ENCODE data around the gene ST7L. TPM values are rescaled to one million over a fixed set of nuclear protein-coding genes. Genes with fewer than 3 reads are reported as not detected.
A peak's percentile ranks its signal among the peaks of the same experiment; 100 is the strongest.

Gene ST7L
- total and polyA plus RNA-seq, 2 donors (not counting 1 experiment from before 2014, with no cell fraction given), result 14.6 to 18.0 TPM

- DNase-seq (ENCODE audit: low read depth in 2 of 2), result no peak
- no peak overlapping the region for H3K9ac ChIP-seq (ENCODE audit: insufficient read depth, low read length)
- H3K79me2 ChIP-seq (ENCODE audit: control insufficient read depth, insufficient read depth, low read length), result no peaks in the 10 kb centered on the region
- H4K20me1 ChIP-seq (ENCODE audit: control insufficient read depth, extremely low read depth, insufficient read depth, low read length), result no peaks in the 10 kb centered on the region
- no peak overlapping the region for H3K4me3 ChIP-seq (replicated peaks in 1 of 4; ENCODE audit: control extremely low read depth in 1 of 4, insufficient read depth in 1 of 4, low read depth in 3 of 4, low read length in 4 of 4)
- no peaks in the 10 kb centered on the region for H3K36me3 ChIP-seq (ENCODE audit: control insufficient read depth, insufficient read depth, low read length)
- H3K4me1 ChIP-seq (ENCODE audit: control insufficient read depth, extremely low read depth, insufficient read depth, low read length), result peaks cover 4% of the 10 kb centered on the region
- no peak overlapping the region for H3K4me2 ChIP-seq (ENCODE audit: extremely low read depth, insufficient read depth, low read length)
- peaks cover 16% of the 10 kb centered on the region for H3K27me3 ChIP-seq (ENCODE audit: control insufficient read depth, insufficient read depth, low read length)
- H2AFZ ChIP-seq (ENCODE audit: low read length), result no peak overlapping the region
- H3K9me3 ChIP-seq (ENCODE audit: control insufficient read depth, insufficient read depth, low read depth, low read length), result no peaks in the 10 kb centered on the region
- no peak for TF ChIP-seq EZH2 (IDR thresholded peaks at IDR 0.05; ENCODE audit: low read length, missing control alignments)
- TF ChIP-seq, protein P1, sequence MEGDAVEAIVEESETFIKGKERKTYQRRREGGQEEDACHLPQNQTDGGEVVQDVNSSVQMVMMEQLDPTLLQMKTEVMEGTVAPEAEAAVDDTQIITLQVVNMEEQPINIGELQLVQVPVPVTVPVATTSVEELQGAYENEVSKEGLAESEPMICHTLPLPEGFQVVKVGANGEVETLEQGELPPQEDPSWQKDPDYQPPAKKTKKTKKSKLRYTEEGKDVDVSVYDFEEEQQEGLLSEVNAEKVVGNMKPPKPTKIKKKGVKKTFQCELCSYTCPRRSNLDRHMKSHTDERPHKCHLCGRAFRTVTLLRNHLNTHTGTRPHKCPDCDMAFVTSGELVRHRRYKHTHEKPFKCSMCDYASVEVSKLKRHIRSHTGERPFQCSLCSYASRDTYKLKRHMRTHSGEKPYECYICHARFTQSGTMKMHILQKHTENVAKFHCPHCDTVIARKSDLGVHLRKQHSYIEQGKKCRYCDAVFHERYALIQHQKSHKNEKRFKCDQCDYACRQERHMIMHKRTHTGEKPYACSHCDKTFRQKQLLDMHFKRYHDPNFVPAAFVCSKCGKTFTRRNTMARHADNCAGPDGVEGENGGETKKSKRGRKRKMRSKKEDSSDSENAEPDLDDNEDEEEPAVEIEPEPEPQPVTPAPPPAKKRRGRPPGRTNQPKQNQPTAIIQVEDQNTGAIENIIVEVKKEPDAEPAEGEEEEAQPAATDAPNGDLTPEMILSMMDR (conservative IDR thresholded peaks at IDR 0.05 in 1 of 2, IDR thresholded peaks at IDR 0.05 in 1 of 2; ENCODE audit: low read depth in 1 of 2, low read length in 2 of 2), result no peak
- no peak overlapping the region for H3K27ac ChIP-seq (ENCODE audit: insufficient read depth, low read length)
Observed at GRCh38 chr1:112509660-112510178, 109.2 kb downstream of the ST7L start.

DNA sequence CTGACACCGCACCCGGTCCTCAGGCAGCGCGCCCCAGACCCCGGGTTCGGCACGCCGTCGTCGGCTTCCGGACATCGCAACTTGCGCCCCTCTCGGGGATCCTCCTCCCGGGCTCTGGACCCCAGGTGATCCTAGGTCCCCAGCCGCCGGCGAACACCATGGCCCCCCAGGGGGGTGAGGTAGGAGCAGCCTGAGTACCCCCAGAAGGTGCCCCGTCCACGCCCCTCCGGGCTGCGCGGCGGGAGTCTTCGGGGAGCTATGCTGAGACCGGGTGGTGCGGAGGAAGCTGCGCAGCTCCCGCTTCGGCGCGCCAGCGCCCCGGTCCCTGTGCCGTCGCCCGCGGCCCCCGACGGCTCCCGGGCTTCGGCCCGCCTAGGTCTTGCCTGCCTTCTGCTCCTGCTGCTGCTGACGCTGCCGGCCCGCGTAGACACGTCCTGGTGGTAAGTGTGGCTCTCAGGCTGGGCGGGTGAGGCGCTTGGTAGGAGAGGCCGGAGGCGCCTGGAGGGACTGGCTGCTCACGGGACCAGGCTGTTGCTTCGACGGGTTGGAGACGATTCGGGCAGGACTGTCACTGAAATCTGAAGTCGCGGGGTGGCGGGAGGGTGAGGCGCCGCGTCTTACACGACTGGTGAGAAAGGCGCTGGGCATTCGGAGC lies 109.8 kb downstream of the ST7L start:
- peak overlapping the region; percentile 29 to 57 (median 42) for H3K4me3 ChIP-seq (replicated peaks in 1 of 4; ENCODE audit: control extremely low read depth in 1 of 4, insufficient read depth in 1 of 4, low read depth in 3 of 4, low read length in 4 of 4)
- DNase-seq (ENCODE audit: low read depth in 2 of 2), result peak in 1 of 2 donors; percentile 24
- peak overlapping the region; percentile 89 for H3K4me2 ChIP-seq (ENCODE audit: extremely low read depth, insufficient read depth, low read length)
- H3K27ac ChIP-seq (ENCODE audit: insufficient read depth, low read length), result no peak overlapping the region
- H3K36me3 ChIP-seq (ENCODE audit: control insufficient read depth, insufficient read depth, low read length), result no peaks in the 10 kb centered on the region
- peaks cover 21% of the 10 kb centered on the region for H3K27me3 ChIP-seq (ENCODE audit: control insufficient read depth, insufficient read depth, low read length)
- TF ChIP-seq, protein P1 (conservative IDR thresholded peaks at IDR 0.05 in 1 of 2, IDR thresholded peaks at IDR 0.05 in 1 of 2; ENCODE audit: low read depth in 1 of 2, low read length in 2 of 2), result no peak
- TF ChIP-seq EZH2 (IDR thresholded peaks at IDR 0.05; ENCODE audit: low read length, missing control alignments), result peak; percentile 22
- H3K9ac ChIP-seq (ENCODE audit: insufficient read depth, low read length), result peak overlapping the region; percentile 40
- H2AFZ ChIP-seq (ENCODE audit: low read length), result peak overlapping the region; percentile 78
- no peaks in the 10 kb centered on the region for H4K20me1 ChIP-seq (ENCODE audit: control insufficient read depth, extremely low read depth, insufficient read depth, low read length)
- no peaks in the 10 kb centered on the region for H3K9me3 ChIP-seq (ENCODE audit: control insufficient read depth, insufficient read depth, low read depth, low read length)
- H3K4me1 ChIP-seq (ENCODE audit: control insufficient read depth, extremely low read depth, insufficient read depth, low read length), result peaks cover 2% of the 10 kb centered on the region
- H3K79me2 ChIP-seq (ENCODE audit: control insufficient read depth, insufficient read depth, low read length), result no peaks in the 10 kb centered on the region

- Histone ChIP-seq H3K9me3 (ENCODE audit: control insufficient read depth, insufficient read depth, low read depth, low read length) (no peaks in the 10 kb centered on the region), H3K36me3 (ENCODE audit: control insufficient read depth, insufficient read depth, low read length) (no peaks in the 10 kb centered on the region), H4K20me1 (ENCODE audit: control insufficient read depth, extremely low read depth, insufficient read depth, low read length) (no peaks in the 10 kb centered on the region), H3K79me2 (ENCODE audit: control insufficient read depth, insufficient read depth, low read length) (no peaks in the 10 kb centered on the region), H3K9ac (ENCODE audit: insufficient read depth, low read length) (peak within 1 kb of the TSS; percentile 40), H3K27ac (ENCODE audit: insufficient read depth, low read length) (no peak within 1 kb of the TSS), H2AFZ (ENCODE audit: low read length) (peak within 1 kb of the TSS; percentile 78), H3K4me3 (replicated peaks in 1 of 4; ENCODE audit: control extremely low read depth in 1 of 4, insufficient read depth in 1 of 4, low read depth in 3 of 4, low read length in 4 of 4) (peak within 1 kb of the TSS; percentile 47 to 59 (median 56)), H3K4me2 (ENCODE audit: extremely low read depth, insufficient read depth, low read length) (peak within 1 kb of the TSS; percentile 89), H3K4me1 (ENCODE audit: control insufficient read depth, extremely low read depth, insufficient read depth, low read length) (no peaks in the 10 kb centered on the region), H3K27me3 (ENCODE audit: control insufficient read depth, insufficient read depth, low read length) (peaks cover 23% of the 10 kb centered on the region)
- DNase-seq (ENCODE audit: low read depth in 2 of 2), result no peak
- TF ChIP-seq, protein P1 (conservative IDR thresholded peaks at IDR 0.05 in 1 of 2, IDR thresholded peaks at IDR 0.05 in 1 of 2; ENCODE audit: low read depth in 1 of 2, low read length in 2 of 2), result no peak
- peak; percentile 90 for TF ChIP-seq EZH2 (IDR thresholded peaks at IDR 0.05; ENCODE audit: low read length, missing control alignments)
Observed at GRCh38 chr1:112508278-112509004, 110.5 kb downstream of the ST7L start, which contains the start of gene WNT2B. Gene WNT2B (plus strand): TSS chr1:112508965. CDS start chr1:112509263, 298 bp downstream.

Measured in fibroblast of lung (primary cell).